Neuronal stem cell (in vitro differentiated cells): ENCODE data around the gene WWOX.

Experiments
- DNase-seq: peaks from one replicate; pipeline ENCODE4 v3.0.0-alpha.2; 2013; ENCODE audit warnings: low spot score
- H2AFZ ChIP-seq: one replicate; pipeline ENCODE4 v1.6.1; 2013; ENCODE audit warnings: mild to moderate bottlenecking, low read length, inconsistent platforms
- H2AK5ac ChIP-seq: 2 replicates; pipeline ENCODE4 v1.6.1; 2013; ENCODE audit warnings: low read depth, mild to moderate bottlenecking, inconsistent platforms, low read length, moderate library complexity, mixed read lengths
- H2BK120ac ChIP-seq: 2 replicates; pipeline ENCODE4 v1.6.1; 2013; ENCODE audit warnings: low read depth, mild to moderate bottlenecking, inconsistent platforms, low read length, moderate library complexity, mixed read lengths
- H2BK12ac ChIP-seq: one replicate; pipeline ENCODE4 v1.6.1; 2013; ENCODE audit warnings: low read length, inconsistent platforms
- H2BK15ac ChIP-seq: 2 replicates; pipeline ENCODE4 v1.6.1; 2013; ENCODE audit warnings: mild to moderate bottlenecking, low read length, inconsistent platforms, mixed read lengths
- H2BK5ac ChIP-seq: one replicate; pipeline ENCODE4 v1.6.1; 2013; ENCODE audit warnings: inconsistent platforms, mild to moderate bottlenecking, low read length, moderate library complexity
- H3K14ac ChIP-seq: one replicate; pipeline ENCODE4 v1.6.1; 2013; ENCODE audit warnings: low read length, inconsistent platforms
- H3K18ac ChIP-seq: 2 replicates; pipeline ENCODE4 v1.6.1; 2013; ENCODE audit warnings: low read length, inconsistent platforms
- H3K23ac ChIP-seq: 2 replicates; pipeline ENCODE4 v1.6.1; 2013; ENCODE audit warnings: low read depth, mild to moderate bottlenecking, mixed read lengths, low read length, inconsistent platforms; ENCODE audit not compliant: poor library complexity
- H3K27ac ChIP-seq: replicated peaks from 3 replicates; pipeline ENCODE4 v1.5.1; 2013; ENCODE audit warnings: low read length, inconsistent platforms
- H3K27me3 ChIP-seq, 3 experiments: 2 replicates each; pipeline ENCODE4 v1.6.1; 2013; ENCODE audit warnings: low read length in 3 of 3, mild to moderate bottlenecking in 2 of 3, inconsistent platforms in 1 of 3, low read depth in 1 of 3, mixed read lengths in 1 of 3, moderate library complexity in 1 of 3; ENCODE audit not compliant: control insufficient read depth in 3 of 3, insufficient read depth in 3 of 3
- H3K36me3 ChIP-seq, 2 donors: replicated peaks in 1 of 2; 2 replicates each; pipeline ENCODE4 v1.6.1; 2013; ENCODE audit warnings: low read length in 2 of 2; ENCODE audit not compliant: control insufficient read depth in 2 of 2, insufficient read depth in 2 of 2
- H3K4ac ChIP-seq: 2 replicates; pipeline ENCODE4 v1.6.1; 2013; ENCODE audit warnings: inconsistent platforms, mild to moderate bottlenecking, low read length, moderate library complexity
- H3K4me1 ChIP-seq, 2 donors: 1 replicate in 1 of 2; 2 replicates in 1 of 2; pipeline ENCODE4 v1.6.1; 2013; ENCODE audit warnings: low read length in 2 of 2, low read depth in 1 of 2; ENCODE audit not compliant: control insufficient read depth in 2 of 2, insufficient read depth in 1 of 2
- H3K4me2 ChIP-seq: one replicate; pipeline ENCODE4 v1.6.1; 2013; ENCODE audit warnings: mild to moderate bottlenecking, low read length, inconsistent platforms; ENCODE audit not compliant: insufficient read depth, poor library complexity, severe bottlenecking
- H3K4me3 ChIP-seq, 2 donors: 2 replicates each; pipeline ENCODE4 v1.5.1; 2013; ENCODE audit warnings: low read length in 2 of 2, mild to moderate bottlenecking in 2 of 2, inconsistent platforms in 1 of 2, moderate library complexity in 1 of 2
- H3K79me1 ChIP-seq: one replicate; pipeline ENCODE4 v1.6.1; 2013; ENCODE audit warnings: low read depth, mild to moderate bottlenecking, inconsistent platforms, low read length, moderate library complexity
- H3K9ac ChIP-seq: one replicate; pipeline ENCODE4 v1.6.1; 2013; ENCODE audit warnings: mild to moderate bottlenecking, low read depth, low read length, inconsistent platforms; ENCODE audit not compliant: poor library complexity
- H3K9me3 ChIP-seq, 2 donors: replicated peaks in 1 of 2; 2 replicates each; pipeline versions ENCODE3 to v1.6.1; 2013; ENCODE audit warnings: low read length in 2 of 2, mild to moderate bottlenecking in 2 of 2, inconsistent platforms in 1 of 2, low read depth in 1 of 2, mixed read lengths in 1 of 2, moderate library complexity in 1 of 2; ENCODE audit not compliant: control insufficient read depth in 2 of 2, insufficient read depth in 1 of 2
- H4K8ac ChIP-seq: one replicate; pipeline ENCODE4 v1.6.1; 2013; ENCODE audit warnings: low read depth, mild to moderate bottlenecking, inconsistent platforms, low read length, moderate library complexity
- H4K91ac ChIP-seq: one replicate; pipeline ENCODE4 v1.6.1; 2013; ENCODE audit warnings: low read length, low read depth, mild to moderate bottlenecking, inconsistent platforms; ENCODE audit not compliant: poor library complexity
- WGBS, 2 donors: extraction: QIAGEN DNeasy Blood & Tissue Kit; methylation state at CpG; one replicate each; pipeline ENCODE4 v1.1.7; 2013; ENCODE audit warnings: missing lambda C conversion rate in 2 of 2, mixed read lengths in 1 of 2; ENCODE audit not compliant: insufficient read length in 2 of 2, insufficient replicate concordance in 1 of 2; ENCODE audit errors: extremely low coverage in 2 of 2; 5-methylcytosine and 5-hydroxymethylcytosine counted together

WWOX gene

DNA sequence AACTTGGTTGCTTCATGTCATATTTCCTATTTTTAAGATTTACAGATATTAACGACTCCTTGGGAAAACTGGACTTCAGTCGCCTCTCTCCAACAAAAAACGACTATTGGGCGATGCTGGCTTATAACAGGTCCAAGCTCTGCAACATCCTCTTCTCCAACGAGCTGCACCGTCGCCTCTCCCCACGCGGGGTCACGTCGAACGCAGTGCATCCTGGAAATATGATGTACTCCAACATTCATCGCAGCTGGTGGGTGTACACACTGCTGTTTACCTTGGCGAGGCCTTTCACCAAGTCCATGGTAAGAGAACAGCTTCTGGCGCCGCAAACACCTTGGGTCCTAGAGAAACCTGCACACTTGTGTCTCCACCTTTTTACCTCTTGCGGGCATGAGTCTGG lies 333.0 kb downstream of the WWOX start:
- Histone ChIP-seq H4K8ac (no peak overlapping the region), H3K18ac (no peak overlapping the region), H2BK120ac (no peak overlapping the region), H3K14ac (no peak overlapping the region), H2AK5ac (no peak overlapping the region), H3K9ac (no peak overlapping the region), H3K36me3 (peaks cover 0 to 2% of the 10 kb centered on the region in 2 donors), H3K79me1 (no peaks in the 10 kb centered on the region), H3K9me3 (no peaks in the 10 kb centered on the region), H2BK5ac (no peak overlapping the region), H3K4ac (no peak overlapping the region), H3K4me3 (peak overlapping the region in 1 of 2 donors; percentile 4), H3K4me1 (no peaks in the 10 kb centered on the region), H2AFZ (no peak overlapping the region), H3K27me3 (no peaks in the 10 kb centered on the region), H3K23ac (no peak overlapping the region), H3K27ac (no peak overlapping the region), H2BK15ac (no peak overlapping the region), H4K91ac (no peak overlapping the region), H3K4me2 (no peak overlapping the region), H2BK12ac (no peak overlapping the region)
- no CpG with 5 or more reads among the region's 17 CpGs for WGBS, 2 donors
- no peak for DNase-seq

DNA sequence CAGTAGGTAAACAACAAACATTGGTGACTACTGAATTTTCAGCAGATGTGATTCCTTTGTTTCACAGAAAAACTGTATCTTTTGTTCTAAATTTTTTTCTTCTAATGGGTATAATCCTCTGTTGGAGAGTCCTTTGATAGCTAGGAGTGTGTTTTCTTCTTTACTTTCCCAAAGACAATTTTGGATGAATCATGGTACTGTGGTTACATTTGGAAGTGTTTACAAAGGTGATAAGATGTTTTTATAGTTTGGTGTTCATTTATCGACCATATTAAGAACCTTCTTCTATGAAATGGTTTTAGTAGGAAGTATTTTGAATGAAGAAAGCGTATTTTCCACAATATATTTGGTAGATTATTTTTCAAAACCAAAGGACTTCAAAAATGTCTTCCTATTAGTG lies 333.7 kb downstream of the WWOX start:
- Histone ChIP-seq H3K23ac (no peak overlapping the region), H2BK120ac (no peak overlapping the region), H3K4ac (no peak overlapping the region), H3K9me3 (no peaks in the 10 kb centered on the region), H3K14ac (no peak overlapping the region), H3K4me3 (no peak overlapping the region), H2AFZ (no peak overlapping the region), H3K79me1 (no peaks in the 10 kb centered on the region), H2BK15ac (no peak overlapping the region), H3K4me2 (no peak overlapping the region), H3K27ac (no peak overlapping the region), H3K36me3 (peaks cover 0 to 2% of the 10 kb centered on the region in 2 donors), H2BK5ac (no peak overlapping the region), H4K8ac (no peak overlapping the region), H3K9ac (no peak overlapping the region), H2BK12ac (no peak overlapping the region), H3K18ac (no peak overlapping the region), H3K4me1 (no peaks in the 10 kb centered on the region), H4K91ac (no peak overlapping the region), H3K27me3 (no peaks in the 10 kb centered on the region), H2AK5ac (no peak overlapping the region)
- DNase-seq, result no peak
- no CpG with 5 or more reads among the region's 2 CpGs for WGBS, 2 donors

DNA sequence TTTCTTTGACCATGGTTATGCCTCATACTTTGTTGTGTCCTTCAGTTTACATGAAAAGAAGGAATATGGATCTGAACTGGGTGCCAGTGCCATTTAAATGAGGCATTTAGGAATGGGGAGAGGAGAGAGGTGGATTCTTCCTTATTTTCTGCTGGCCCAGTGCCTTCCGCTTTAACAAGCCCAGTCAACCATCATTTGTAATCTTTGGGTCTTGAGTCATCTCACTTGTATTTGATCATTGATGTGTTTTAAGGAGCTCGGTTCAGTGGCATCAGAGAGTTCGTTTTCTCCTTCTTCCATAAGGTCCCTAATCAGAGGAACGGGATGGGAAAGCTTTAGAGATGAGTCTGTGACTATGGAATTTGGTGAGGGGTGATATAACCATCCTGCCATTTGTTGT lies 334.9 kb downstream of the WWOX start:
- Histone ChIP-seq H2BK5ac (no peak overlapping the region), H3K4me3 (no peak overlapping the region), H3K27ac (no peak overlapping the region), H3K4ac (no peak overlapping the region), H3K18ac (no peak overlapping the region), H3K14ac (no peak overlapping the region), H4K91ac (no peak overlapping the region), H2AFZ (no peak overlapping the region), H2BK12ac (no peak overlapping the region), H3K4me1 (no peaks in the 10 kb centered on the region), H3K4me2 (no peak overlapping the region), H3K9me3 (no peaks in the 10 kb centered on the region), H3K79me1 (no peaks in the 10 kb centered on the region), H3K27me3 (no peaks in the 10 kb centered on the region), H3K9ac (no peak overlapping the region), H3K23ac (no peak overlapping the region), H2BK120ac (no peak overlapping the region), H2AK5ac (no peak overlapping the region), H4K8ac (no peak overlapping the region), H3K36me3 (no peaks in the 10 kb centered on the region), H2BK15ac (no peak overlapping the region)
- no peak for DNase-seq
- WGBS, 2 donors, result no CpG with 5 or more reads among the region's 4 CpGs

DNA sequence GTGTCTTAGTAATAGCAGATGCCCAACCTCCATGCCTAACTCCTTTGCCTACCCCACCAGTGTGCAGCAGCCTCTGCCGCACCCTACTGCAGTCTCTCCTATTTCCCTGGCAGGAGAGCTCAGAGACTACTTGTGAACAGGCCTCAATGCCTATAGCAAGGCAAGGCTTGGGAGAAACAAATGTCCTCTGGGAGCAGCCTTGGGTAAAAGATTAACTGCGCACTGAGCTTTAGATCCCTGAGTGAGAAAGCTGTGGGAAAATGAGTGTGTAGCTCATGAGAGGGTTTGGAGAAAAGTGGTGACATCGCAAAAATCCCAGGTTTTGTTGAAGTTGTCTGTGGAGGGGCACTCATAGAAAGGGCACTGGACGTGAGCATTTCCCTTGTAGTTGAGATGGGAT lies 335.8 kb downstream of the WWOX start:
- no peak overlapping the region for H2AK5ac ChIP-seq
- H3K14ac ChIP-seq, result no peak overlapping the region
- H3K4me3 ChIP-seq, result no peak overlapping the region
- no peaks in the 10 kb centered on the region for H3K27me3 ChIP-seq
- H3K4ac ChIP-seq, result no peak overlapping the region
- H3K18ac ChIP-seq, result no peak overlapping the region
- no peak overlapping the region for H3K9ac ChIP-seq
- no peak for DNase-seq
- H3K23ac ChIP-seq, result no peak overlapping the region
- H3K4me2 ChIP-seq, result no peak overlapping the region
- no CpG with 5 or more reads among the region's 4 CpGs for whole genome bisulfite sequencing, 2 donors
- no peak overlapping the region for H2AFZ ChIP-seq
- no peak overlapping the region for H2BK120ac ChIP-seq
- H3K4me1 ChIP-seq, result no peaks in the 10 kb centered on the region
- H3K9me3 ChIP-seq, result no peaks in the 10 kb centered on the region
- no peaks in the 10 kb centered on the region for H3K79me1 ChIP-seq
- no peak overlapping the region for H2BK15ac ChIP-seq
- no peak overlapping the region for H4K91ac ChIP-seq
- H3K36me3 ChIP-seq, result no peaks in the 10 kb centered on the region
- H2BK5ac ChIP-seq, result no peak overlapping the region
- no peak overlapping the region for H2BK12ac ChIP-seq
- no peak overlapping the region for H4K8ac ChIP-seq
- no peak overlapping the region for H3K27ac ChIP-seq
